Inferior parietal cortex (tissue), 1 donor: ENCODE measurements around the gene KRTAP10-8.
"Not testable (repeated sequence)": the region's sequence is repeated elsewhere in the genome, so short reads cannot be mapped to it uniquely, and the experiment has no call there.

ENCODE experiments used
- DNase-seq: peaks from one replicate; pipeline ENCODE4 v3.0.0-alpha.2; 2016; ENCODE audit errors: extremely low spot score

Gene KRTAP10-8

DNA sequence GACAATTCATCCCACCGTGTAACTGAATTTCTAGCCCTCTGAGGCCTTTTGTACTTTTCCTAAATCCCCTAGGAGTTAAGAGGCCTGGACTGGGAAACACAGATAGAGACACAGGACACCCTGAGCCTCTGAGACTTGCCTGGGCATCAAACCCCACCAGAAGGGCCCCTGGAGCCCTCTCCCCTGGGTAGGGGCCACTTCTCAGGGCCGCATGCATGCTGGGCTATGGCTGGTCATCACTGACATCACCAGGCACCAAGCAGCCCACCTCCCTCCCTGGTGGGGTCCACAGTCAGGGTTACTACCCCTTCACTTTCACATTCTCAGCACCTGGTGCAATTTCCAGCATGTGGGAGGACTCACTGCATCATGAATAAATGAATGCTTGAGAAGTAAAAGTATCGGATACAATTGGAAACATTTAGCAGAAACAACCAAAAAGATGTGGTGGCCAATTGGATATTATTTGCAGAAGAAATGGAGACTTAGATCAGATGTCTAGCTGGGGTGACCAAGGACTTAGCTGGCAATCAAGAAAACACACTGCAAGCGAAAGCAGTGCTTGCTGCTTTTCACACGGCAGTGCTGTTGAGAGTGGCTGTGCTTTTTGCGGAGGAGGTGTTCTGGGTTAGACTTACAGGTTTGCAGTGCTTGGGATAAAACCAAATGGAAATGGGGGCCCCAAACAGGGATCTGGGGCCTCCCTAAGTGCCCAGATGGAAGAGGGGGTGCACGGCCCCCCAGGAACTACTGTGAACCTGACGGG is 12.4 kb upstream of the KRTAP10-8 start:
- DNase-seq = no peak

- not testable (repeated sequence) for DNase-seq
Observed at GRCh38 chr21:44600118-44600978, 11.5 kb upstream of the KRTAP10-8 start, which contains the start of gene KRTAP10-7. Gene KRTAP10-7 (plus strand): TSS chr21:44600597. CDS start chr21:44600622, 25 bp downstream.

GRCh38 chr21:44601091-44601490 is 10.8 kb upstream of the KRTAP10-8 start:
- DNase-seq = not testable (repeated sequence)

DNA sequence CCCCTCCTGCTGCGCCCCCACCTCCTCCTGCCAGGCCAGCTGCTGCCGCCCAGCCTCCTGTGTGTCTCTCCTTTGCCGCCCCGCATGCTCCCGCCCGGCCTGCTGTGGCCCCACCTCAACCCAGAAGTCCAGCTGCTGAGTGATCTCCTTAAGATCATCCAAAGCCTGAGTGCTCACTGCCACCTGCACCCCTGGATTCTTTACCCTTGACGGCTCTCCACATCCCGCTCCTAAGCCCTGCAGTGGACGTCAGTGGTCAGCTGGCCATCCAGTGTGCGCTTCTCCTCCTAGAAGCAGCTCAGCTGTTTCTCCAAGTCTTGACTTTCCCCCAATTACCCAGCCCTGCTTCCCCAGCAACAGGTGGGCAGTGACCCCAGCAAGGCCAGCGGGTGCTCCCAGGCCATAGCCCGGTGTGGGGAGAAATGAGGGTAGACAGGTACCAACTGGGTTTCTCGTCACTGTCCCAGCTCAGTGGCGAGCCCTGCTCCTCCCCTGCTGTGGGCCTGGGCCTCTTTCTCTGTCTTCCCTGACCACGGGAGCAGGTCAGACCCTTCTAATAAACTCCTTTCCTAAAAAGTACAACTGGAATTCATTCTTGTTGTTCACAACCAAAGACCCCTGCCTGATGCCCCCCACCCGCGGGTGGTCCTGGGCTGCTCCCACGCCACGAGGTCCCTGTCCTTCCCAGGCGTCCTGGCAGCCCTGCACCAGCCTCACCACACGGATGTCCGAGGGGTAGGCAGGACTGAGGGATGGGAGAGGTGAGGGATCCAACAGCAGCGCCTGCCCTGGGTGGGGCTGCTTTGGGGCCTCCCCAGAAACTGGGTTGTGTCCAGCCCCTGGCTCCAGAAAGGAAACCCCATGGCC is 10.1 kb upstream of the KRTAP10-8 start:
- no peak for DNase-seq

DNA sequence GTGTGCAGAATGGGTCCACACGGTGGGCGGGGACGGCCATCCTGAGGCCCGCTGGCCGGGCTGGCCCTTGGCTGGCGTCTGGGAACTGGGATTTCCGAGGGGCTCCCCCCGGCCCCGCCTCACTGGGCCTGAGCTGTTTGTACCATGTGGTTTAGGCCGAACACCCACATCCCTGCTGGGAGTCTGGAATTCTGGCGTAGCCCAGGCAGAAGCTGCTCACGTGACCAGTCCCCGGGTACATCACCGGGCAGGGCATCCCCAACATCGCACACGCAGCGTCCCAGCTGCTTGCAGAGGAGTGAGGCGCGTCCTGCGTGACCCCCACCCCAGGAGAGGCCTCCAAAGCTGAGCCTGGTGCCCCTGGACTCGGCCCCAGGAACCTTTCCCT is 9.4 kb upstream of the KRTAP10-8 start:
- DNase-seq = no peak

- no peak for DNase-seq
Observed at GRCh38 chr21:44603109-44603875, 8.6 kb upstream of the KRTAP10-8 start.

GRCh38 chr21:44603911-44604310 is 8.0 kb upstream of the KRTAP10-8 start:
- DNase-seq = no peak

GRCh38 chr21:44606495-44606894 is 5.4 kb upstream of the KRTAP10-8 start:
- DNase-seq = no peak

DNA sequence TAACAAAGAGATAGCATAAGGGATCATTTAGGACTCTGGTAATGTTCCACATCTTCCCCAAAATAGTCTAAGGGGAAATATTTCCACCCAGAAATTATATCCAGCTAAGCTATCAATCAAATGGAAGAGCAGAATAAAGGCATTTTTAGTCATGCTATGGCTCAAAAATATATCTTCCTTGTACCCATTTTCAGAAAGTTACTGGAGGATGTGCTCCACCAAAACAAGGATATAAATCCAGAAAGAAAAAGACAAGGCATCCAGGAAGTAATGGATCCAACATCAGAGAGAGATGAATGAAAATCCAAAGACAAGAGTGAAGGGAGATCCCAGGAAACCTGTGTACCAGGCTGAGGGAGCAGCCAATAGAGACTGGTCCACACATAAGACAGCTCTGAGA is 2.7 kb upstream of the KRTAP10-8 start:
- no peak for DNase-seq

- not testable (repeated sequence) for DNase-seq
Observed at GRCh38 chr21:44610157-44610843, 1.6 kb upstream of the KRTAP10-8 start.

- no peak for DNase-seq
Observed at GRCh38 chr21:44611551-44611950, 328 bp upstream of the KRTAP10-8 start.

DNA sequence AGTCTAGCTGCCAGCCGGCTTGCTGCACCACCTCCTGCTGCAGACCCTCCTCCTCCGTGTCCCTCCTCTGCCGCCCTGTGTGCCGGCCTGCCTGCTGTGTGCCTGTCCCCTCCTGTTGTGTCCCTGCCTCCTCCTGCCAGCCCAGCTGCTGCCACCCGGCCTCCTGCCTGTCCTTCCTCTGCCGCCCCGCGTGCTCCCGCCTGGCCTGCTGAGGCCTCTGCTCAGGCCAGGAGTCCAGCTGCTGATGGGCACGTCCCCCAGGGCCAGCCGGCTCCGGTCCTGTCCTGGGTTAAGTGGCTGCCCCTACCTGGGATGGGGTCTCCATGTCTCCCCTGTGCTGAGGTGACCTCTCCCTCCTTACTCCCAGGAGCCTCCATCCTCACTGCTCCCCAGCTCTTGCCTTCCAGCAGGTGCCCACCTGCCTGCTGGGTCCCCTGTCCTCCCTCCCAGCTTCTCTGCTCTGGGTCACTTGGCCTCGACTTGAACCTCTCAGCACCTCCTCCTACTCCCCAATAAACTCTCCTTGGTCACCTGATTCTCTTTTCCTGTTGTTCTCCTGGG is 870 bp downstream of the KRTAP10-8 start:
- DNase-seq = no peak

- no peak for DNase-seq
Observed at GRCh38 chr21:44613386-44614155, 1.7 kb downstream of the KRTAP10-8 start.

DNA sequence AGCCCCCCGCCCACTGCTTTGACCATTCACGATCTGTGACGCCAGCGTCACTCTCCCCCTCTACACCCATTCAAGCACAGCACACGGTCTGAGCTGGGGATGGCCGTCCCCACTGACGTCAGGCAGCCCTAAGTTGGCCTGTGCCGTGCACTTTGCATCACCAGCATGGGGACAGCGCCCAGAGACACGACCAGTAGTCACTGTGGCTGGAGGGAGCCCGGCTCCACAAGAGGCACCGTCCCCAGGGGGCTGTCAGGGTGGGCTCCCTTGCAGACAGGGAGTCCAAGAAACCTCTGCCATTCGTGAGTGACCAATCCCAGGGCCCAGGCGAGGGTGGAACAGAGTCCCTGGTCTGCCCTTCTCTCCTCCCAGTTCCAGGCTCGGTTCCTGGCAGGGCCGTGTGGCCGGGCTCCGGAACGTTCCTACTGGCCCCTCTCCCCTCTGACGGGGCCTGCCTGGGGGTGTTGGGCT is 2.3 kb downstream of the KRTAP10-8 start:
- no peak for DNase-seq

DNA sequence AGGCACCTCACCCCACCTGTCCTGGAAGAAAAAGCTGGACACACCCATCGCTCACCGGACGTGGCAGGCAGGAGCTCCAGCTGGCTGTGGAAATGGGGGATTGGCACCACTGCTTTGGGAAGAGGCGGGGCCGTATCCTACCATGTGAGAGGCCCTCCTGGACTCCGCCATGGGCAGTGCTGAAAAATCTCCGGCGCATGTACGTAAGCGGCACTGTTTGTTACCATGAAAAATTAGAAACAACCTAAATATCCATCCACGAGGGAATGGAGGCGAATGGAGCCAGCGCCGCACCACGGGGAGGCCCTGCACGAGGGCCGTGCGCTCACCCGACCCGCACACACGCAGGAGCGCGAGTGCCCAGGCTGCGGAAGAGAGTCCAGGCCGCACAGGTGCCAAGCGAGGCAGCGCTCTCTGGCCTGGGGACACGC is 3.1 kb downstream of the KRTAP10-8 start:
- no peak for DNase-seq

DNA sequence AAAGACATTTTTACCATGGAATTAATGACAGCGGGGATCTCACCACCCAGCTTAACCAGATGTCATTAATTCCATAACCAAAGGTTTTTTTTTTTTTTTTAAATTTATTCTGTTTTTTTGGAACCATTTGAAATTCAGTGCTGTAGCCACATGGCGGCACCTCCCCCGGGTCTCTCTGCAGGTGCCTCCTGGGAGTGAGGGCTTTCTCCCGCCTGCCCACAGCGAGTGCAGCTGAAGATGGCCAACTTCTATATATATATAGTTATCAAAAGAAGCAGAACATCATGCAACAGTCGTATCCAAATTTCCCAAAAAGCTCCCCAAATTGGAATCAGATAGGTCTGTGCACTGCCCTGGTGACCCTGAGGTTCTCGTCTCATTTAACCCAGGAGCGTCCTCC is 3.6 kb downstream of the KRTAP10-8 start:
- no peak for DNase-seq

DNA sequence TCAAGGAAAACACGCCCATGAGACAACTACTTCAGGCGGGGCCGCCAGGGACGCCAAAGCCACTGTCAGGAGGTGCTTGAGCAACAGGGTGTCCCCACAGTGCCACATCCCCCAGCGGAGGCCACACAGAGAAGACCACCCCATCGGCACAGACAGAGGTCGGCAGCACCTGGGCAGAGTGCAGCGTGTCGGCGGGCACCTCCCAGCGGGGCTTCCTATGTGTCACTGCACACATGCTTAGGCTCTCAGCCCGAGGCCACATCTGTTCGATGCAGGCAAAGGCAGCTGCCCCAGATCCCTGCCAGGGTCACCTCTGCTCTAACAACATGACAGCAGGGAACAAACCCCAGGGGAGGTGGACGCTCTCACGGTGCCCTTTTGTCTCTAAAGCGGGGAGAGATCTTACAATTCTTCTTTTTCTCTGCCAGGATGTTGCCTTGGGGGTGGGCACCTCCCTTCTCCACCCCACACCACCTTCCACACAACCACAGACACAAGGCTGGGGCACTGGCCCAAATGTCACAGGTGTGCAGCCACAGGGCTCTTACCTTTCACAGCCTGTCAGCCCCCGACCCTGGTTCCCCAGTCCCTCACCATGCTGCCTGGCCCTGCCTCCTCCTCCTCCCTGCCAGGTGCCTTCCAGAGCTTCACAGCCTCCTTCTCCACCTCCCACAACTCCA is 4.2 kb downstream of the KRTAP10-8 start:
- DNase-seq = no peak

DNA sequence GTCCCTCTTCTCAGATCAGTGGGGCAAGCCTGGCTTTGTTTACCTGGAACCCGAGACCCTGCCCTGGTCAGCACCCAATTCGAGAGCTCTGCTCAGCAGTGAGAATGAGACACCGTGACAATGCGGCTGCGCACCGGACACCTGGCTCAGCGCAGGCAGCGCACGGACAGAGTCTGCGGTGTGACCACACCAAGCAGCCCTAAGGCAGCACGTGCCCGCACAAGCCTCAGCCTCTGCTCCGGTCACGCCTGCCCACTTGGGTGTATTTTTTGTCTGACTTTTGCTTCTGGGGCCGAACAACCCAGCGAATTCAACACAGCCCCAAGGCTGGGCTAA is 4.7 kb downstream of the KRTAP10-8 start:
- no peak for DNase-seq

DNA sequence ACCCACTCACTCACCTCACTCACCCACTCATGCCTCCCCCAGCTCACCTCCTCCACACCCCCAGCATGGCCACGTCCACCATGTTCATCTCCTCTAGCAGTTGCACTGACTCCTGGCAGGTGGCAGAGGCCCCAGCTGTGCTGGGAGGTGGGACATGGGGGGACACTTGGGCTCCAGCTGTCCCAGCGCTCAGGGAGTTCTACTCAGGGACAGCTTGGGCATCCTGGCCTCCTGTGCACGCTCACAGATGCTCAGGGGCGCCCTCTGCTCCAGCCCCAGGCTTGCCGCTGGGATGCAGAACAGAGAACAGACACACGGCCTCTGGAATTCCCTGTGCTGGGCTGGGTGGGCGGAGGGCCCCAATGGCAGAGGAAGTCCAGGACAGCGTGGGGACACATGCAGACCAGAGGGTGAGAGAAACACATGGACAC is 5.2 kb downstream of the KRTAP10-8 start:
- DNase-seq = no peak
